Measurements from ENCODE around the gene ADGRF5. TPM values are rescaled to one million over a fixed set of nuclear protein-coding genes. Genes with fewer than 3 reads are reported as not detected.

The ADGRF5 gene, protein sequence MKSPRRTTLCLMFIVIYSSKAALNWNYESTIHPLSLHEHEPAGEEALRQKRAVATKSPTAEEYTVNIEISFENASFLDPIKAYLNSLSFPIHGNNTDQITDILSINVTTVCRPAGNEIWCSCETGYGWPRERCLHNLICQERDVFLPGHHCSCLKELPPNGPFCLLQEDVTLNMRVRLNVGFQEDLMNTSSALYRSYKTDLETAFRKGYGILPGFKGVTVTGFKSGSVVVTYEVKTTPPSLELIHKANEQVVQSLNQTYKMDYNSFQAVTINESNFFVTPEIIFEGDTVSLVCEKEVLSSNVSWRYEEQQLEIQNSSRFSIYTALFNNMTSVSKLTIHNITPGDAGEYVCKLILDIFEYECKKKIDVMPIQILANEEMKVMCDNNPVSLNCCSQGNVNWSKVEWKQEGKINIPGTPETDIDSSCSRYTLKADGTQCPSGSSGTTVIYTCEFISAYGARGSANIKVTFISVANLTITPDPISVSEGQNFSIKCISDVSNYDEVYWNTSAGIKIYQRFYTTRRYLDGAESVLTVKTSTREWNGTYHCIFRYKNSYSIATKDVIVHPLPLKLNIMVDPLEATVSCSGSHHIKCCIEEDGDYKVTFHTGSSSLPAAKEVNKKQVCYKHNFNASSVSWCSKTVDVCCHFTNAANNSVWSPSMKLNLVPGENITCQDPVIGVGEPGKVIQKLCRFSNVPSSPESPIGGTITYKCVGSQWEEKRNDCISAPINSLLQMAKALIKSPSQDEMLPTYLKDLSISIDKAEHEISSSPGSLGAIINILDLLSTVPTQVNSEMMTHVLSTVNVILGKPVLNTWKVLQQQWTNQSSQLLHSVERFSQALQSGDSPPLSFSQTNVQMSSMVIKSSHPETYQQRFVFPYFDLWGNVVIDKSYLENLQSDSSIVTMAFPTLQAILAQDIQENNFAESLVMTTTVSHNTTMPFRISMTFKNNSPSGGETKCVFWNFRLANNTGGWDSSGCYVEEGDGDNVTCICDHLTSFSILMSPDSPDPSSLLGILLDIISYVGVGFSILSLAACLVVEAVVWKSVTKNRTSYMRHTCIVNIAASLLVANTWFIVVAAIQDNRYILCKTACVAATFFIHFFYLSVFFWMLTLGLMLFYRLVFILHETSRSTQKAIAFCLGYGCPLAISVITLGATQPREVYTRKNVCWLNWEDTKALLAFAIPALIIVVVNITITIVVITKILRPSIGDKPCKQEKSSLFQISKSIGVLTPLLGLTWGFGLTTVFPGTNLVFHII (N-terminal part only)
- total RNA-seq (2022; extraction: Qiagen RNA extraction) = not detected in 5 replicates

GRCh38 chr6:46921731-46922130, at the start of gene ADGRF5:
ADGRF5 (minus strand) TSS chr6:46921938; CDS start chr6:46906762, 15,176 bp downstream.

Other genes with a start within 250 kb of the ADGRF5 start
- gene TDRD6, start 234.1 kb downstream of the ADGRF5 start, total RNA-seq (2022; extraction: Qiagen RNA extraction) = not detected in 5 replicates
- gene PLA2G7, start 186.6 kb downstream of the ADGRF5 start, total RNA-seq (2022; extraction: Qiagen RNA extraction) = 0.06 TPM in 1 of 5 replicates, not detected in the others
- not detected in 5 replicates for gene ANKRD66, start 175.0 kb downstream of the ADGRF5 start, total RNA-seq (2022; extraction: Qiagen RNA extraction)
- gene MEP1A, start 128.5 kb downstream of the ADGRF5 start, total RNA-seq (2022; extraction: Qiagen RNA extraction) = not detected in 5 replicates
- 0.16 TPM in 1 of 5 replicates, not detected in the others for gene ADGRF1, start 120.4 kb upstream of the ADGRF5 start, total RNA-seq (2022; extraction: Qiagen RNA extraction)

Data from A549 treated with CORT108297 at 1 μM for 4 hours (cell line).